SU-DHL-6 (cell line): ENCODE data around the gene MACF1.

ENCODE experiments used
- H2AFZ ChIP-seq: fragments of 200-600 bp; sonication (generic); 2 replicates; pipeline ENCODE4 v1.6.1; 2014; ENCODE audit warnings: low read depth, mild to moderate bottlenecking, moderate library complexity, mixed read lengths, antibody characterized with exemption, low read length; ENCODE audit not compliant: severe bottlenecking
- H3F3A ChIP-seq: fragments of 200-600 bp; shearing (Covaris generic); 2 replicates; pipeline ENCODE4 v1.6.0; 2016; ENCODE audit warnings: antibody characterized with exemption, mild to moderate bottlenecking; ENCODE audit not compliant: insufficient read depth
- H3K27ac ChIP-seq: fragments of 200-600 bp; sonication (generic); 2 replicates; pipeline ENCODE4 v1.5.1; 2016; ENCODE audit warnings: low read depth, mild to moderate bottlenecking, low read length, moderate library complexity, mixed read lengths
- H3K27me3 ChIP-seq: fragments of 200-600 bp; sonication (generic), shearing (Covaris generic); 2 replicates; pipeline ENCODE4 v1.6.0; 2014; ENCODE audit warnings: mild to moderate bottlenecking, low read length
- H3K36me3 ChIP-seq: fragments of 200-600 bp; sonication (generic); 2 replicates; pipeline ENCODE4 v1.6.1; 2014; ENCODE audit warnings: mild to moderate bottlenecking, low read length, mixed read lengths
- H3K4me2 ChIP-seq: fragments of 300-600, 200-600 bp; shearing (Covaris generic), sonication (generic); 2 replicates; pipeline ENCODE4 v1.6.0; 2014; ENCODE audit warnings: low read length, low read depth, mild to moderate bottlenecking; ENCODE audit not compliant: poor library complexity, severe bottlenecking
- H3K4me3 ChIP-seq: fragments of 200-600 bp; sonication (generic); 2 replicates; pipeline ENCODE4 v1.5.1; 2014; ENCODE audit warnings: antibody characterized with exemption, low read length, mild to moderate bottlenecking, mixed read lengths; ENCODE audit not compliant: insufficient read depth, poor library complexity, severe bottlenecking
- H3K79me2 ChIP-seq: fragments of 200-600 bp; sonication (generic); 2 replicates; pipeline ENCODE4 v1.6.1; 2014; ENCODE audit warnings: mild to moderate bottlenecking, low read length, moderate library complexity; ENCODE audit not compliant: insufficient read depth
- H3K9ac ChIP-seq: fragments of 200-600 bp; sonication (generic); 2 replicates; pipeline ENCODE4 v1.7.0; 2014; ENCODE audit warnings: mild to moderate bottlenecking, low read length
- H3K9me2 ChIP-seq: fragments of 200-600 bp; sonication (generic); replicated peaks from 2 replicates; pipeline ENCODE4 v1.6.1; 2014; ENCODE audit warnings: low read length; ENCODE audit not compliant: insufficient read depth
- H3K9me3 ChIP-seq: fragments of 200-600 bp; sonication (generic); 2 replicates; pipeline ENCODE4 v1.6.1; 2014; ENCODE audit warnings: low read length, mixed read lengths; ENCODE audit not compliant: insufficient read depth
- H4K20me1 ChIP-seq: fragments of 200-600 bp; sonication (generic); 2 replicates; pipeline ENCODE4 v1.6.1; 2014; ENCODE audit warnings: low read depth, mild to moderate bottlenecking, antibody characterized with exemption, low read length, moderate library complexity, mixed read lengths
- CTCF ChIP-seq: fragments of 200-600 bp; sonication (generic); IDR thresholded peaks from one replicate; pipeline ENCODE4 v1.5.1; 2017; ENCODE audit warnings: antibody characterized with exemption, mild to moderate bottlenecking, low read length, moderate library complexity; ENCODE audit not compliant: insufficient read depth, poor library complexity, severe bottlenecking
- EZH2phosphoT487 ChIP-seq: fragments of 200-600 bp; sonication (generic), shearing (Covaris generic); conservative IDR thresholded peaks from 2 replicates; pipeline ENCODE4 v1.6.1; 2018; ENCODE audit warnings: mild to moderate bottlenecking, antibody characterized with exemption, low read length, moderate library complexity, mixed read lengths

MACF1 gene

DNA sequence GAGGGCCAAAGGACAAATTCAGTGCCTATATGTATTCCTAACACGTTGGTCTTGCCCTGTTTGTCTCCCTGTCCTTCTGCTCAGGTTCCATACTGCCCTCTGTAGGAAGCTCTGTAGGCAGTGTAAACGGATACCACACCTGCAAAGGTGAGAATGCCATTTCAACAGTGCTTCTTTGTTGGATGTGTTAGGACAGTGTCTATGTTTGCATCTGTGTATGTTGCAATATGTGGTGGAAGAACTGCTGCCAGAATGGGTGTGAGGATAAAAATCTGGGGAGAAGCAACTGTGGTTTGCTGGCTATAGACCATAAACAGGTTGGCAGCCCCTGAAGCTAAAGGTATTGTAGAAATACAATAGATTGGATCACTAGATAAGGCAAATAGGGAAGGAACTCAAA, 173.9 kb downstream of the MACF1 start:
- TF ChIP-seq EZH2phosphoT487 (no peak), CTCF (peak; percentile 35)
- Histone ChIP-seq H3K36me3 (peaks cover 28% of the 10 kb centered on the region), H3K9ac (no peak overlapping the region), H3K27me3 (no peaks in the 10 kb centered on the region), H3F3A (no peaks in the 10 kb centered on the region), H2AFZ (no peak overlapping the region), H3K79me2 (no peaks in the 10 kb centered on the region), H3K27ac (no peak overlapping the region), H3K4me2 (no peak overlapping the region), H3K4me3 (no peak overlapping the region), H4K20me1 (no peaks in the 10 kb centered on the region), H3K9me3 (no peaks in the 10 kb centered on the region), H3K9me2 (no peaks in the 10 kb centered on the region)

GRCh38 chr1:39379187-39379586, 174.7 kb downstream of the MACF1 start:
- TF ChIP-seq EZH2phosphoT487 (no peak), CTCF (no peak)
- no peak overlapping the region for H3K27ac ChIP-seq

GRCh38 chr1:39380036-39380435, 175.5 kb downstream of the MACF1 start:
- no peaks in the 10 kb centered on the region for H3K27me3 ChIP-seq
- no peak overlapping the region for H3K4me3 ChIP-seq
- H3K9me2 ChIP-seq = no peaks in the 10 kb centered on the region
- no peaks in the 10 kb centered on the region for H3K9me3 ChIP-seq
- no peaks in the 10 kb centered on the region for H3K79me2 ChIP-seq
- H3F3A ChIP-seq = no peaks in the 10 kb centered on the region
- no peaks in the 10 kb centered on the region for H4K20me1 ChIP-seq
- TF ChIP-seq CTCF (no peak), EZH2phosphoT487 (no peak)
- no peak overlapping the region for H3K27ac ChIP-seq
- no peak overlapping the region for H2AFZ ChIP-seq
- peaks cover 28% of the 10 kb centered on the region for H3K36me3 ChIP-seq
- H3K4me2 ChIP-seq = no peak overlapping the region
- H3K9ac ChIP-seq = no peak overlapping the region

More at GRCh38 chr1:39379187-39379586, 174.7 kb downstream of the MACF1 start:
- Histone ChIP-seq H3K36me3 (peaks cover 28% of the 10 kb centered on the region), H3K27me3 (no peaks in the 10 kb centered on the region), H4K20me1 (no peaks in the 10 kb centered on the region), H3K4me3 (no peak overlapping the region), H3K79me2 (no peaks in the 10 kb centered on the region), H2AFZ (no peak overlapping the region), H3F3A (no peaks in the 10 kb centered on the region), H3K9me3 (no peaks in the 10 kb centered on the region), H3K4me2 (no peak overlapping the region), H3K9me2 (no peaks in the 10 kb centered on the region), H3K9ac (no peak overlapping the region)
